ENCODE data around the gene CYP2S1.

- no peak for TF ChIP-seq POLR2A (IDR thresholded peaks at IDR 0.05; ENCODE audit: low read depth, low read length)
- TF ChIP-seq SMC3 (IDR thresholded peaks at IDR 0.05; ENCODE audit: low read depth, low read length): no peak
- TF ChIP-seq, protein P1, sequence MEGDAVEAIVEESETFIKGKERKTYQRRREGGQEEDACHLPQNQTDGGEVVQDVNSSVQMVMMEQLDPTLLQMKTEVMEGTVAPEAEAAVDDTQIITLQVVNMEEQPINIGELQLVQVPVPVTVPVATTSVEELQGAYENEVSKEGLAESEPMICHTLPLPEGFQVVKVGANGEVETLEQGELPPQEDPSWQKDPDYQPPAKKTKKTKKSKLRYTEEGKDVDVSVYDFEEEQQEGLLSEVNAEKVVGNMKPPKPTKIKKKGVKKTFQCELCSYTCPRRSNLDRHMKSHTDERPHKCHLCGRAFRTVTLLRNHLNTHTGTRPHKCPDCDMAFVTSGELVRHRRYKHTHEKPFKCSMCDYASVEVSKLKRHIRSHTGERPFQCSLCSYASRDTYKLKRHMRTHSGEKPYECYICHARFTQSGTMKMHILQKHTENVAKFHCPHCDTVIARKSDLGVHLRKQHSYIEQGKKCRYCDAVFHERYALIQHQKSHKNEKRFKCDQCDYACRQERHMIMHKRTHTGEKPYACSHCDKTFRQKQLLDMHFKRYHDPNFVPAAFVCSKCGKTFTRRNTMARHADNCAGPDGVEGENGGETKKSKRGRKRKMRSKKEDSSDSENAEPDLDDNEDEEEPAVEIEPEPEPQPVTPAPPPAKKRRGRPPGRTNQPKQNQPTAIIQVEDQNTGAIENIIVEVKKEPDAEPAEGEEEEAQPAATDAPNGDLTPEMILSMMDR (conservative IDR thresholded peaks at IDR 0.05; ENCODE audit: low read depth, low read length): no peak
- no peak for TF ChIP-seq RAD21 (IDR thresholded peaks at IDR 0.05; ENCODE audit: low read length)
- no peak for TF ChIP-seq MXI1 (IDR thresholded peaks at IDR 0.05; ENCODE audit: borderline replicate concordance, low read depth, low read length)
- TF ChIP-seq BHLHE40 (IDR thresholded peaks at IDR 0.05; ENCODE audit: low read depth, low read length): no peak
- no peak for TF ChIP-seq USF2 (IDR thresholded peaks at IDR 0.05; ENCODE audit: low read depth, low read length)
- no peak for TF ChIP-seq RFX5 (IDR thresholded peaks at IDR 0.05; ENCODE audit: low read depth, low read length)
These were observed 25.2 kb downstream of the CYP2S1 start for GRCh38 chr19:41218249-41218614.
